Measurements from ENCODE around the gene GSS. TPM values are rescaled to one million over a fixed set of nuclear protein-coding genes. Genes with fewer than 3 reads are reported as not detected.

The GSS gene
- total RNA-seq, 4 donors from 2014 or later: 58.0 to 95.6 (median 84.6) TPM

GRCh38 chr20:34894723-34895122, 60.9 kb downstream of the GSS start:
- H3K4me1 ChIP-seq: peaks cover 0 to 35% (median 0%) of the 10 kb centered on the region in 4 donors
- no peak overlapping the region for H3K27ac ChIP-seq
- no peaks in the 10 kb centered on the region for H3K27me3 ChIP-seq
- DNase-seq: no peak
- peaks cover 0 to 16% (median 0%) of the 10 kb centered on the region in 3 donors for H3K36me3 ChIP-seq
- H3K4me3 ChIP-seq: no peak overlapping the region
- H3K9me3 ChIP-seq: no peaks in the 10 kb centered on the region
- TF ChIP-seq POLR2A (IDR thresholded peaks at IDR 0.05) (no peak), CTCF (IDR thresholded peaks at IDR 0.05) (no peak)

- H3K27me3 ChIP-seq: no peaks in the 10 kb centered on the region
- H3K4me1 ChIP-seq: peaks cover 0 to 39% (median 0%) of the 10 kb centered on the region in 4 donors
- no peak for TF ChIP-seq CTCF (IDR thresholded peaks at IDR 0.05)
- TF ChIP-seq POLR2A (IDR thresholded peaks at IDR 0.05): no peak
- H3K9me3 ChIP-seq: no peaks in the 10 kb centered on the region
- DNase-seq: no peak
- no peak overlapping the region for H3K27ac ChIP-seq
- H3K4me3 ChIP-seq: no peak overlapping the region
- H3K36me3 ChIP-seq: peaks cover 0 to 18% (median 0%) of the 10 kb centered on the region in 3 donors
Observed at GRCh38 chr20:34892671-34893070, 62.9 kb downstream of the GSS start.

- Histone ChIP-seq H3K27ac (no peak overlapping the region), H3K4me3 (no peak overlapping the region)
- DNase-seq: no peak
Observed at GRCh38 chr20:34891166-34892062, 64.2 kb downstream of the GSS start.

GRCh38 chr20:34888468-34888867, 67.1 kb downstream of the GSS start:
- no peak for DNase-seq
- Histone ChIP-seq H3K36me3 (peaks cover 0 to 41% (median 2%) of the 10 kb centered on the region in 3 donors), H3K4me1 (peaks cover 0 to 19% (median 0%) of the 10 kb centered on the region in 4 donors), H3K27me3 (no peaks in the 10 kb centered on the region), H3K27ac (no peak overlapping the region), H3K4me3 (no peak overlapping the region), H3K9me3 (no peaks in the 10 kb centered on the region)
- TF ChIP-seq POLR2A (IDR thresholded peaks at IDR 0.05) (no peak), CTCF (IDR thresholded peaks at IDR 0.05) (no peak)

More at GRCh38 chr20:34891166-34892062, 64.2 kb downstream of the GSS start:
- Histone ChIP-seq H3K36me3 (peaks cover 0 to 11% (median 0%) of the 10 kb centered on the region in 3 donors), H3K9me3 (no peaks in the 10 kb centered on the region), H3K27me3 (no peaks in the 10 kb centered on the region), H3K4me1 (peaks cover 0 to 35% (median 0%) of the 10 kb centered on the region in 4 donors)
- no peak for TF ChIP-seq POLR2A (IDR thresholded peaks at IDR 0.05)
- no peak for TF ChIP-seq CTCF (IDR thresholded peaks at IDR 0.05)

GRCh38 chr20:34887023-34887422, 68.6 kb downstream of the GSS start:
- Histone ChIP-seq H3K4me1 (peaks cover 0 to 14% (median 0%) of the 10 kb centered on the region in 4 donors), H3K27ac (no peak overlapping the region), H3K27me3 (no peaks in the 10 kb centered on the region), H3K36me3 (peaks cover 0 to 51% (median 2%) of the 10 kb centered on the region in 3 donors), H3K9me3 (no peaks in the 10 kb centered on the region), H3K4me3 (no peak overlapping the region)
- TF ChIP-seq CTCF (IDR thresholded peaks at IDR 0.05) (no peak), POLR2A (IDR thresholded peaks at IDR 0.05) (no peak)
- no peak for DNase-seq

Measured in Peyer's patch (tissue), 4 donors.